ENCODE measurements around the gene SPTBN1. TPM values are rescaled to one million over a fixed set of nuclear protein-coding genes. Genes with fewer than 3 reads are reported as not detected.

SPTBN1 gene
- total and polyA plus RNA-seq, 2 experiments from 2014 or later: 58.1 to 204 TPM

DNA sequence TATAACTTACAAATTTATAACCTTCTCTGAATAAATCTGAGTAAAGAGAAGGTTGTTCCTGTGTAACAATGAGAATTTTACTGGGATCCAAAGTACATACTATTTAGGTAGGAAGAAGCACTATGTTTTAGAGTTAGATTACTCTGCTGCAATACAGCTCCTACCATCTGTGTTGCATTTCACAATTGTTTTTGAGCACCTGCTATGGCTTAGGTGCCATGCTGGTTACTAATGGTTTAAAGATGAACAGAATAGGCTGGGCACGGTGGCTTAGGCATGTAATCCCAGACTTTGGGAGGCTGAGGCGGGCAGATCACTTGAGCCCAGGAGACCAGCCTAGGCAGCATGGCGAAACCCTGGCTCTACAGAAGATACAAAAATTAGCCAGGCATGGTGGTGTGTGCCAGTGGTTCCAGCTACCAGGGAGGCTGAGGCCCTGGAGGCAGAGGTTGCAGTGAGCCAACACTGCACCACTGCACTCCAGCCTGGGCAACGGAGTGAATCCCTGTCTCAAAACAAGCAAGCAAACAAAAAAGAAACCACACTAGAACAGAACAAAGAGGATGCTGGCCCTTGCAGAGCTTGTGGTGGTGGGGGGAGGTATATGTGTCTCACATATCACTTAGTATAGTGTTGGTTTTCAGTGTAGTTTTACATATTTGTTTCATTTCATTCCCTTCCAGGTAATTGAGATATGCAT is 56.7 kb downstream of the SPTBN1 start (continued):
- TF ChIP-seq, protein P1, sequence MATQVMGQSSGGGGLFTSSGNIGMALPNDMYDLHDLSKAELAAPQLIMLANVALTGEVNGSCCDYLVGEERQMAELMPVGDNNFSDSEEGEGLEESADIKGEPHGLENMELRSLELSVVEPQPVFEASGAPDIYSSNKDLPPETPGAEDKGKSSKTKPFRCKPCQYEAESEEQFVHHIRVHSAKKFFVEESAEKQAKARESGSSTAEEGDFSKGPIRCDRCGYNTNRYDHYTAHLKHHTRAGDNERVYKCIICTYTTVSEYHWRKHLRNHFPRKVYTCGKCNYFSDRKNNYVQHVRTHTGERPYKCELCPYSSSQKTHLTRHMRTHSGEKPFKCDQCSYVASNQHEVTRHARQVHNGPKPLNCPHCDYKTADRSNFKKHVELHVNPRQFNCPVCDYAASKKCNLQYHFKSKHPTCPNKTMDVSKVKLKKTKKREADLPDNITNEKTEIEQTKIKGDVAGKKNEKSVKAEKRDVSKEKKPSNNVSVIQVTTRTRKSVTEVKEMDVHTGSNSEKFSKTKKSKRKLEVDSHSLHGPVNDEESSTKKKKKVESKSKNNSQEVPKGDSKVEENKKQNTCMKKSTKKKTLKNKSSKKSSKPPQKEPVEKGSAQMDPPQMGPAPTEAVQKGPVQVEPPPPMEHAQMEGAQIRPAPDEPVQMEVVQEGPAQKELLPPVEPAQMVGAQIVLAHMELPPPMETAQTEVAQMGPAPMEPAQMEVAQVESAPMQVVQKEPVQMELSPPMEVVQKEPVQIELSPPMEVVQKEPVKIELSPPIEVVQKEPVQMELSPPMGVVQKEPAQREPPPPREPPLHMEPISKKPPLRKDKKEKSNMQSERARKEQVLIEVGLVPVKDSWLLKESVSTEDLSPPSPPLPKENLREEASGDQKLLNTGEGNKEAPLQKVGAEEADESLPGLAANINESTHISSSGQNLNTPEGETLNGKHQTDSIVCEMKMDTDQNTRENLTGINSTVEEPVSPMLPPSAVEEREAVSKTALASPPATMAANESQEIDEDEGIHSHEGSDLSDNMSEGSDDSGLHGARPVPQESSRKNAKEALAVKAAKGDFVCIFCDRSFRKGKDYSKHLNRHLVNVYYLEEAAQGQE (IDR thresholded peaks at IDR 0.05; ENCODE audit: unreplicated experiment): no peak
- no peak for TF ChIP-seq EZH2 (IDR thresholded peaks at IDR 0.05; ENCODE audit: low read depth, unreplicated experiment)
- TF ChIP-seq CREB1 (CRISPR knock-in tag; IDR thresholded peaks at IDR 0.05; ENCODE audit: low read depth): no peak
- TF ChIP-seq, protein P2, sequence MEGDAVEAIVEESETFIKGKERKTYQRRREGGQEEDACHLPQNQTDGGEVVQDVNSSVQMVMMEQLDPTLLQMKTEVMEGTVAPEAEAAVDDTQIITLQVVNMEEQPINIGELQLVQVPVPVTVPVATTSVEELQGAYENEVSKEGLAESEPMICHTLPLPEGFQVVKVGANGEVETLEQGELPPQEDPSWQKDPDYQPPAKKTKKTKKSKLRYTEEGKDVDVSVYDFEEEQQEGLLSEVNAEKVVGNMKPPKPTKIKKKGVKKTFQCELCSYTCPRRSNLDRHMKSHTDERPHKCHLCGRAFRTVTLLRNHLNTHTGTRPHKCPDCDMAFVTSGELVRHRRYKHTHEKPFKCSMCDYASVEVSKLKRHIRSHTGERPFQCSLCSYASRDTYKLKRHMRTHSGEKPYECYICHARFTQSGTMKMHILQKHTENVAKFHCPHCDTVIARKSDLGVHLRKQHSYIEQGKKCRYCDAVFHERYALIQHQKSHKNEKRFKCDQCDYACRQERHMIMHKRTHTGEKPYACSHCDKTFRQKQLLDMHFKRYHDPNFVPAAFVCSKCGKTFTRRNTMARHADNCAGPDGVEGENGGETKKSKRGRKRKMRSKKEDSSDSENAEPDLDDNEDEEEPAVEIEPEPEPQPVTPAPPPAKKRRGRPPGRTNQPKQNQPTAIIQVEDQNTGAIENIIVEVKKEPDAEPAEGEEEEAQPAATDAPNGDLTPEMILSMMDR (conservative IDR thresholded peaks at IDR 0.05; ENCODE audit: low read depth in 2 of 2): no peak
- no peak for TF ChIP-seq ZNF114 (CRISPR knock-in tag; IDR thresholded peaks at IDR 0.05)

DNA sequence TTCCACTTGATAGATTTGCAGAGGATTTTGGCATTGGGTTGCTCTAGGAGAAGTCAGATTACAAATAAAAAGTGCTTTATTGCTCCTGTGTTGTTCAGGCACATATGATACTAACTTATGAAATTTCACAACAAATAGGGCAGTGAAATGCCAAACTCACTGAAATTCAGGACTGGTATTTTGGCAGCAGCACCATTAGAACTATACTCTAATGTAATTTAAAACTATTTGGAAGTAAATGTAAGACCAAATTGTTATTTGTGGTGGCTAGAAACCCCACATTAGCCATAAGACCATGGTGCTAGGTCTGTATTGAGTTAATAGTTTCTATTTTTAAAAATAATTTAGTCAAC is 57.2 kb downstream of the SPTBN1 start:
- no peaks in the 10 kb centered on the region for H3K9me3 Mint-ChIP-seq
- no peak overlapping the region for H3K27ac ChIP-seq (ENCODE audit: low read depth)
- no peaks in the 10 kb centered on the region for H4K20me1 ChIP-seq (replicated peaks; ENCODE audit: insufficient read depth)

More for the DNA sequence above, 57.2 kb downstream of the SPTBN1 start:
- Mint-ChIP-seq H3K4me3 (no peak overlapping the region), H3K27ac (peak overlapping the region; percentile 64), H3K27me3 (ENCODE audit: insufficient read depth, low read depth, poor library complexity) (peaks cover 2% of the 10 kb centered on the region), H3K36me3 (ENCODE audit: low read depth) (no peaks in the 10 kb centered on the region), H3K4me1 (peaks cover 34% of the 10 kb centered on the region)
- DNase-seq (ENCODE audit: low spot score) (no peak), ATAC-seq (no peak)
- H3K27me3 ChIP-seq (ENCODE audit: insufficient read depth): no peaks in the 10 kb centered on the region
- H3K4me1 ChIP-seq (ENCODE audit: insufficient read depth): peaks cover 18% of the 10 kb centered on the region; the same call in 1 of the 2 replicates
- H3K36me3 ChIP-seq (ENCODE audit: insufficient read depth): no peaks in the 10 kb centered on the region
- H3K4me3 ChIP-seq: no peak overlapping the region
- no peaks in the 10 kb centered on the region for H3F3A ChIP-seq (replicated peaks; ENCODE audit: low read depth)
- no peaks in the 10 kb centered on the region for H3K9me2 ChIP-seq (ENCODE audit: insufficient read depth)
- H3K79me2 ChIP-seq (replicated peaks; ENCODE audit: insufficient read depth): peaks cover 12% of the 10 kb centered on the region; the same call in 1 of the 2 replicates
- no peak for TF ChIP-seq EZH2 (IDR thresholded peaks at IDR 0.05; ENCODE audit: low read depth, unreplicated experiment)
- no peak for TF ChIP-seq JUNB (IDR thresholded peaks at IDR 0.05; ENCODE audit: unreplicated experiment)
- no peak for TF ChIP-seq NANOG (IDR thresholded peaks at IDR 0.05; ENCODE audit: borderline replicate concordance)
- TF ChIP-seq ZNF331 (CRISPR knock-in tag; IDR thresholded peaks at IDR 0.05; ENCODE audit: low read depth): no peak
- TF ChIP-seq, protein P1 (IDR thresholded peaks at IDR 0.05; ENCODE audit: unreplicated experiment): no peak
- H2AFZ ChIP-seq: no peak overlapping the region
- H3K4me2 ChIP-seq: no peak overlapping the region

Measured in GM23338 (cell line).